Gastroesophageal sphincter (tissue), 4 donors: ENCODE results near the gene CAMK2B. TPM values are rescaled to one million over a fixed set of nuclear protein-coding genes. Genes with fewer than 3 reads are reported as not detected.

Experiments used
- ATAC-seq: fragments of 150-250 bp; one replicate; pipeline ENCODE4 v1.9.1; 2016; ENCODE audit warnings: mild to moderate bottlenecking, moderate library complexity
- H3K27ac ChIP-seq, 4 donors: fragments of 200-600 bp; sonication (generic) in 3 of 4; 1 replicate in 3 of 4; 2 replicates in 1 of 4; pipeline ENCODE4 v1.5.1; 2016 to 2019
- H3K27me3 ChIP-seq: fragments of 200-600 bp; sonication (generic); one replicate; pipeline ENCODE4 v1.5.1; 2019
- H3K36me3 ChIP-seq, 2 donors: fragments of 200-600 bp; sonication (generic); one replicate each; pipeline ENCODE4 v1.5.1; 2019; ENCODE audit warnings: control low read depth in 1 of 2
- H3K4me1 ChIP-seq, 3 donors: fragments of 200-600 bp; sonication (generic); 1 replicate in 2 of 3; 2 replicates in 1 of 3; pipeline ENCODE4 v1.5.1; 2016 to 2019; ENCODE audit warnings: control low read depth in 2 of 3
- H3K4me3 ChIP-seq, 2 donors: fragments of 200-600 bp; sonication (generic); one replicate each; pipeline ENCODE4 v1.5.1; 2019; ENCODE audit warnings: mild to moderate bottlenecking in 1 of 2, moderate library complexity in 1 of 2
- H3K9me3 ChIP-seq, 3 donors: fragments of 200-600 bp; sonication (generic); one replicate each; pipeline ENCODE4 v1.5.1; 2017 to 2019; ENCODE audit warnings: control low read depth in 2 of 3
- EP300 ChIP-seq: sonication (generic); formaldehyde crosslinking; IDR thresholded peaks from one replicate; pipeline ENCODE4 v1.6.1; 2017; ENCODE audit warnings: antibody characterized with exemption, mild to moderate bottlenecking
- POLR2A ChIP-seq, 2 donors: fragments of 450-650 bp; IDR thresholded peaks; one replicate each; pipeline ENCODE4 v1.6.1; 2017; ENCODE audit warnings: antibody characterized with exemption in 2 of 2, mild to moderate bottlenecking in 2 of 2, moderate library complexity in 1 of 2
- POLR2AphosphoS5 ChIP-seq: sonication (generic); formaldehyde crosslinking; IDR thresholded peaks from one replicate; pipeline ENCODE4 v1.6.1; 2017; ENCODE audit warnings: antibody characterized with exemption
- WGBS, 2 donors: methylation state at CpG; one replicate each; pipeline ENCODE4 v1.1.5; 2018; ENCODE audit warnings: low coverage in 1 of 2; 5-methylcytosine and 5-hydroxymethylcytosine counted together
- total RNA-seq, 4 donors: library from RNA; depleted of rRNA; stranded (reverse); fragments of >200 nt; gene quantifications; one replicate each; pipeline ENCODE4 v1.1.0, GENCODE V29; 2016
- TF ChIP-seq, protein P1 (sequence below), 4 experiments: fragments of 200-600 bp in 2 of 4; fragments of 450-650 bp in 2 of 4; sonication (generic) in 1 of 4; IDR thresholded peaks; one replicate each; pipeline ENCODE4 v1.5.1; 2017 to 2019; ENCODE audit warnings: antibody characterized with exemption in 4 of 4, mild to moderate bottlenecking in 2 of 4, moderate library complexity in 2 of 4

CAMK2B gene
- total RNA-seq, 4 donors from 2014 or later = 0.27 to 1.5 (median 0.81) TPM

GRCh38 chr7:44348851-44349781, 23.7 kb upstream of the CAMK2B start:
- no peak for TF ChIP-seq POLR2AphosphoS5
- TF ChIP-seq, protein P1, sequence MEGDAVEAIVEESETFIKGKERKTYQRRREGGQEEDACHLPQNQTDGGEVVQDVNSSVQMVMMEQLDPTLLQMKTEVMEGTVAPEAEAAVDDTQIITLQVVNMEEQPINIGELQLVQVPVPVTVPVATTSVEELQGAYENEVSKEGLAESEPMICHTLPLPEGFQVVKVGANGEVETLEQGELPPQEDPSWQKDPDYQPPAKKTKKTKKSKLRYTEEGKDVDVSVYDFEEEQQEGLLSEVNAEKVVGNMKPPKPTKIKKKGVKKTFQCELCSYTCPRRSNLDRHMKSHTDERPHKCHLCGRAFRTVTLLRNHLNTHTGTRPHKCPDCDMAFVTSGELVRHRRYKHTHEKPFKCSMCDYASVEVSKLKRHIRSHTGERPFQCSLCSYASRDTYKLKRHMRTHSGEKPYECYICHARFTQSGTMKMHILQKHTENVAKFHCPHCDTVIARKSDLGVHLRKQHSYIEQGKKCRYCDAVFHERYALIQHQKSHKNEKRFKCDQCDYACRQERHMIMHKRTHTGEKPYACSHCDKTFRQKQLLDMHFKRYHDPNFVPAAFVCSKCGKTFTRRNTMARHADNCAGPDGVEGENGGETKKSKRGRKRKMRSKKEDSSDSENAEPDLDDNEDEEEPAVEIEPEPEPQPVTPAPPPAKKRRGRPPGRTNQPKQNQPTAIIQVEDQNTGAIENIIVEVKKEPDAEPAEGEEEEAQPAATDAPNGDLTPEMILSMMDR (IDR thresholded peaks at IDR 0.05) = no peak
- no peak for TF ChIP-seq POLR2A (IDR thresholded peaks at IDR 0.05)
- no peak for TF ChIP-seq EP300
- ATAC-seq = no peak
- no peak overlapping the region for H3K27ac ChIP-seq

GRCh38 chr7:44348300-44348699, 22.9 kb upstream of the CAMK2B start:
- Histone ChIP-seq H3K27ac (no peak overlapping the region), H3K4me3 (no peak overlapping the region), H3K9me3 (no peaks in the 10 kb centered on the region), H3K36me3 (no peaks in the 10 kb centered on the region), H3K27me3 (no peaks in the 10 kb centered on the region), H3K4me1 (no peaks in the 10 kb centered on the region)
- no peak for TF ChIP-seq EP300
- TF ChIP-seq, protein P1 (IDR thresholded peaks at IDR 0.05) = peak in 1 of 4 experiments; percentile 6
- ATAC-seq = no peak
- 100% methylated on average over 1 of the region's 2 CpGs for WGBS, 2 donors

More at GRCh38 chr7:44348851-44349781, 23.7 kb upstream of the CAMK2B start:
- H3K4me3 ChIP-seq = no peak overlapping the region
- no peaks in the 10 kb centered on the region for H3K36me3 ChIP-seq
- no peaks in the 10 kb centered on the region for H3K4me1 ChIP-seq
- no peaks in the 10 kb centered on the region for H3K27me3 ChIP-seq
- WGBS, 2 donors = 100% methylated on average over 1 of the region's 9 CpGs
- H3K9me3 ChIP-seq = no peaks in the 10 kb centered on the region

DNA sequence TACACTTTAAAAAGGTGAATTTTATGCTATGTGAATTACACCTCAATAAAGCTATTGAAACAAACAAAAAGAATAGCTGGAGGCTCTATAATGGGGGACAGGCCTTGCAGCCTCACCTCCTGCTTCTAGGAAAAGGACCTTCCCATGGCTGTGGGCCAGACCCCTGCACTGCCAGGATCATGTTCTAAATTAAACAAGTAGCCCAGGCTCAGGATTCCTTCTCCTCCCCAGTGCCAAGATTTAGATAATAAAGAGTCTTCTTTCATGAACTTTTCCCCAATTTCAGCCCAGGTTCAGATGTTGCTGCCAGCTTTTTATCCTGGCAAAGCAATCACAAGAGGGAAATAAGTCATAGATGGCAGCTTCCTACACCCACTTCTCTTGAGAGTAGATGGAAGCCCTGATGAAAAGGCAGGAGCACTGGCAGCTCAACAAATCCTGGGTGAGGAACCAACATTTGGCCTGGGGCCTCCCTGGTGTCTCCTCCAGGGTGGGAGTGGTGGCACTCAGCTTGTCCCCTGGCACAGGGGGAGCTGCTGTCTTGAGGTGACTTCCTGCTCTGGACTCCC, 22.2 kb upstream of the CAMK2B start:
- no peak for ATAC-seq

DNA sequence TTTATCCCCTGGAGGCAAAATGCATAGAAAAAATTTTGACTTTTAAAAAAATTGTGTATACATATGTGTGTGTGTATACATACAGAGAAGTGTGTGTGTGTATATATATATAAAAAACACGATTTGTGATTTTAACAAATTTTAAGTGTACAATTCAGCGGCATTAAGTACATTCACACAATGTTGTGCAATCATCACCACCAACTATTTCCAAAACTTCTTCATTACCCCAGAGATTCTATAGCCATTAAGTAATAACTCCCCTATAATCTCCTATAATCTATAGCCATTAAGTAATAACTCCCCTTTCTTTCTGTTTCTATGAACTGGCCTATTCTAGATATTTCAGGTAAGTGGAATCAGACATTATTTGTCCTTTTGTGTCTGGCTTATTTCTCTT, 20.7 kb upstream of the CAMK2B start:
- H3K36me3 ChIP-seq = no peaks in the 10 kb centered on the region
- ATAC-seq = no peak
- no peak overlapping the region for H3K27ac ChIP-seq
- TF ChIP-seq POLR2A (IDR thresholded peaks at IDR 0.05) (no peak), POLR2AphosphoS5 (no peak), EP300 (no peak)
- TF ChIP-seq, protein P1 (IDR thresholded peaks at IDR 0.05) = no peak
- H3K4me1 ChIP-seq = no peaks in the 10 kb centered on the region
- H3K9me3 ChIP-seq = peaks cover 0 to 6% (median 0%) of the 10 kb centered on the region in 3 donors
- no peak overlapping the region for H3K4me3 ChIP-seq
- WGBS, 2 donors = 74 to 91% methylated on average over 2 of the region's 2 CpGs
- H3K27me3 ChIP-seq = no peaks in the 10 kb centered on the region

More for the DNA sequence above, 22.2 kb upstream of the CAMK2B start:
- Histone ChIP-seq H3K27ac (no peak overlapping the region), H3K4me3 (no peak overlapping the region), H3K9me3 (peaks cover 0 to 5% (median 0%) of the 10 kb centered on the region in 3 donors), H3K36me3 (no peaks in the 10 kb centered on the region), H3K4me1 (no peaks in the 10 kb centered on the region), H3K27me3 (no peaks in the 10 kb centered on the region)
- TF ChIP-seq, protein P1 (IDR thresholded peaks at IDR 0.05) = no peak
- TF ChIP-seq EP300 = no peak
- no peak for TF ChIP-seq POLR2AphosphoS5
- no peak for TF ChIP-seq POLR2A (IDR thresholded peaks at IDR 0.05)
